Caco-2 (cell line): Measurements from ENCODE around the gene THG1L. TPM values are rescaled to one million over a fixed set of nuclear protein-coding genes. Genes with fewer than 3 reads are reported as not detected.

Experiments
- BruUV-seq: library from RNA; stranded (reverse); fragments of 400-500 nt; replicated peaks from 2 replicates; lab custom pipeline; 2021; lab: Mats Ljungman, UMichigan
- CTCF ChIA-PET: fragments of 300-600 bp; sonication (Branson Sonifier 250); formaldehyde crosslinking; loops from one replicate; lab custom pipeline; 2022; ENCODE audit warnings: antibody characterized with exemption; lab: Charles Lee
- POLR2A ChIA-PET: fragments of 300-600 bp; sonication (Branson Sonifier 250); formaldehyde crosslinking; loops from one replicate; lab custom pipeline; 2022; ENCODE audit warnings: antibody characterized with exemption; lab: Charles Lee
- DNase-seq, 2 experiments: peaks; one replicate each; pipeline versions ENCODE4 v3.0.0 to v3.0.0-alpha.2; 2020 to 2022
- H3K27me3 ChIP-seq: replicated peaks from 2 replicates; pipeline ENCODE4 v1.6.0; 2011; ENCODE audit warnings: low read length; ENCODE audit not compliant: control insufficient read depth, insufficient read depth
- H3K36me3 ChIP-seq: 2 replicates; pipeline ENCODE4 v1.5.1; 2011; ENCODE audit warnings: low read length; ENCODE audit not compliant: control insufficient read depth, insufficient read depth
- H3K4me1 ChIP-seq: fragments of 250-450 bp; sonication (Bioruptor Pico); 2 replicates; pipeline ENCODE4 v1.5.1; 2020; ENCODE audit warnings: mild to moderate bottlenecking
- H3K4me3 ChIP-seq: 2 replicates; pipeline ENCODE4 v1.5.1; 2011; ENCODE audit warnings: low read depth, mild to moderate bottlenecking, control low read depth, low read length
- H3K9me3 ChIP-seq: fragments of 250-450 bp; sonication (Bioruptor Pico); 2 replicates; pipeline ENCODE4 v1.5.1; 2020; ENCODE audit warnings: mild to moderate bottlenecking, moderate library complexity
- H3K27ac Mint-ChIP-seq: one replicate; pipeline ENCODE4 v1.8.0; 2022; ENCODE audit warnings: mixed read lengths; ENCODE audit not compliant: unreplicated experiment
- H3K27me3 Mint-ChIP-seq: one replicate; pipeline ENCODE4 v1.8.0; 2022; ENCODE audit warnings: mixed read lengths; ENCODE audit not compliant: insufficient read depth, unreplicated experiment
- H3K36me3 Mint-ChIP-seq: one replicate; pipeline ENCODE4 v1.8.0; 2022; ENCODE audit warnings: mild to moderate bottlenecking, mixed read lengths; ENCODE audit not compliant: insufficient read depth, unreplicated experiment
- H3K4me1 Mint-ChIP-seq: one replicate; pipeline ENCODE4 v1.8.0; 2022; ENCODE audit warnings: low read depth, mixed read lengths; ENCODE audit not compliant: unreplicated experiment
- H3K4me3 Mint-ChIP-seq: one replicate; pipeline ENCODE4 v1.8.0; 2022; ENCODE audit warnings: mild to moderate bottlenecking, moderate library complexity, mixed read lengths; ENCODE audit not compliant: unreplicated experiment
- H3K9me3 Mint-ChIP-seq: one replicate; pipeline ENCODE4 v1.8.0; 2022; ENCODE audit warnings: mixed read lengths; ENCODE audit not compliant: unreplicated experiment
- CTCF ChIP-seq, 2 experiments: fragments of 200-600 bp in 1 of 2; IDR thresholded peaks; 1 replicate in 1 of 2; 2 replicates in 1 of 2; pipeline versions ENCODE4 v1.5.1 to v1.8.0; 2011 to 2022; ENCODE audit warnings: antibody characterized with exemption in 1 of 2, control low read depth in 1 of 2, inconsistent platforms in 1 of 2, low read depth in 1 of 2, low read length in 1 of 2, mild to moderate bottlenecking in 1 of 2, moderate library complexity in 1 of 2; ENCODE audit not compliant: insufficient read depth in 1 of 2, severe bottlenecking in 1 of 2, unreplicated experiment in 1 of 2
- intact Hi-C: fragments of 100-400 bp; cut with micrococcal nuclease; formaldehyde crosslinking; loops from one replicate; pipeline ENCODE4 v1.10.0; 2022; ENCODE audit not compliant: unreplicated experiment
- total RNA-seq: library from RNA; stranded (reverse); gene quantifications from 2 replicates; pipeline ENCODE4 v1.2.3, GENCODE V29; 2022

Gene THG1L
- total RNA-seq, 1 experiment from 2014 or later: 19.8 TPM

GRCh38 chr5:157767689-157768088, 36.5 kb downstream of the THG1L start:
- POLR2A ChIA-PET: no interaction called here
- H3K4me3 Mint-ChIP-seq: no peak overlapping the region
- no TSS peak for BruUV-seq
- H3K27me3 Mint-ChIP-seq: no peaks in the 10 kb centered on the region
- intact Hi-C loops: loop anchor here (10.0 kb wide), 1 partner anchor 1367 kb away; no protein-coding TSS in a partner anchor
- Histone ChIP-seq H3K27me3 (no peaks in the 10 kb centered on the region), H3K36me3 (no peaks in the 10 kb centered on the region), H3K4me3 (no peak overlapping the region), H3K9me3 (no peaks in the 10 kb centered on the region), H3K4me1 (no peaks in the 10 kb centered on the region)
- H3K4me1 Mint-ChIP-seq: no peaks in the 10 kb centered on the region
- no peaks in the 10 kb centered on the region for H3K9me3 Mint-ChIP-seq
- H3K36me3 Mint-ChIP-seq: no peaks in the 10 kb centered on the region
- CTCF ChIA-PET: no interaction called here
- DNase-seq: no peak
- H3K27ac Mint-ChIP-seq: no peak overlapping the region
- TF ChIP-seq CTCF (IDR thresholded peaks at IDR 0.05; ENCODE audit: insufficient read depth in 1 of 2, low read depth in 1 of 2, low read length in 1 of 2, severe bottlenecking in 1 of 2, unreplicated experiment in 1 of 2): no peak

GRCh38 chr5:157770665-157771064, 39.4 kb downstream of the THG1L start:
- no peak for DNase-seq
- H3K36me3 Mint-ChIP-seq: no peaks in the 10 kb centered on the region
- no peaks in the 10 kb centered on the region for H3K27me3 Mint-ChIP-seq
- Histone ChIP-seq H3K27me3 (no peaks in the 10 kb centered on the region), H3K4me3 (no peak overlapping the region), H3K9me3 (no peaks in the 10 kb centered on the region), H3K36me3 (no peaks in the 10 kb centered on the region), H3K4me1 (no peaks in the 10 kb centered on the region)
- no peak overlapping the region for H3K27ac Mint-ChIP-seq
- no peaks in the 10 kb centered on the region for H3K4me1 Mint-ChIP-seq
- BruUV-seq: no TSS peak
- H3K4me3 Mint-ChIP-seq: no peak overlapping the region
- intact Hi-C loops: no loop called here
- TF ChIP-seq CTCF (IDR thresholded peaks at IDR 0.05; ENCODE audit: insufficient read depth in 1 of 2, low read depth in 1 of 2, low read length in 1 of 2, severe bottlenecking in 1 of 2, unreplicated experiment in 1 of 2): no peak
- POLR2A ChIA-PET: no interaction called here
- H3K9me3 Mint-ChIP-seq: no peaks in the 10 kb centered on the region
- CTCF ChIA-PET: no interaction called here

GRCh38 chr5:157772127-157772526, 40.9 kb downstream of the THG1L start:
- Mint-ChIP-seq H3K27me3 (no peaks in the 10 kb centered on the region), H3K36me3 (no peaks in the 10 kb centered on the region), H3K9me3 (no peaks in the 10 kb centered on the region), H3K4me3 (no peak overlapping the region), H3K27ac (no peak overlapping the region), H3K4me1 (no peaks in the 10 kb centered on the region)
- POLR2A ChIA-PET: no interaction called here
- no peaks in the 10 kb centered on the region for H3K4me1 ChIP-seq
- intact Hi-C loops: no loop called here
- DNase-seq: no peak
- no peaks in the 10 kb centered on the region for H3K36me3 ChIP-seq
- BruUV-seq: no TSS peak
- H3K27me3 ChIP-seq: no peaks in the 10 kb centered on the region
- no peak overlapping the region for H3K4me3 ChIP-seq
- no peaks in the 10 kb centered on the region for H3K9me3 ChIP-seq
- no peak for TF ChIP-seq CTCF (IDR thresholded peaks at IDR 0.05; ENCODE audit: insufficient read depth in 1 of 2, low read depth in 1 of 2, low read length in 1 of 2, severe bottlenecking in 1 of 2, unreplicated experiment in 1 of 2)
- CTCF ChIA-PET: no interaction called here
